OCI-LY1 (cell line): ENCODE results near the gene MECR.

Experiments used
- H2AFZ ChIP-seq: fragments of 200-600 bp; sonication (generic), shearing (Covaris generic); 2 replicates; pipeline ENCODE4 v1.6.0; 2014; ENCODE audit warnings: antibody characterized with exemption, mild to moderate bottlenecking, low read length
- H3F3A ChIP-seq: fragments of 200-600 bp; sonication (generic), shearing (Covaris generic); 2 replicates; pipeline ENCODE4 v1.6.0; 2014; ENCODE audit warnings: mild to moderate bottlenecking, antibody characterized with exemption, low read length, moderate library complexity; ENCODE audit not compliant: insufficient read depth
- H3K27ac ChIP-seq: fragments of 200-600 bp; sonication (generic); 2 replicates; pipeline ENCODE4 v1.5.1; 2014; ENCODE audit warnings: low read length, mixed run types, mild to moderate bottlenecking, low read depth; ENCODE audit not compliant: poor library complexity, severe bottlenecking
- H3K27me3 ChIP-seq: fragments of 200-600 bp; sonication (generic); 2 replicates; pipeline ENCODE4 v1.6.0; 2014; ENCODE audit warnings: antibody characterized with exemption, mild to moderate bottlenecking, low read length, moderate library complexity; ENCODE audit not compliant: insufficient read depth
- H3K36me3 ChIP-seq: fragments of 200-600 bp; sonication (generic); 2 replicates; pipeline ENCODE4 v1.6.1; 2014; ENCODE audit warnings: mild to moderate bottlenecking, antibody characterized with exemption, low read length, moderate library complexity, mixed read lengths; ENCODE audit not compliant: insufficient read depth
- H3K4me1 ChIP-seq: fragments of 200-600 bp; sonication (generic); 2 replicates; pipeline ENCODE4 v1.5.1; 2014; ENCODE audit warnings: mild to moderate bottlenecking, low read length, moderate library complexity; ENCODE audit not compliant: insufficient read depth, severe bottlenecking
- H3K4me2 ChIP-seq: fragments of 200-600 bp; sonication (generic), shearing (Covaris generic); 2 replicates; pipeline ENCODE4 v1.6.1; 2014; ENCODE audit warnings: low read length
- H3K4me3 ChIP-seq: fragments of 200-600 bp; sonication (generic); 2 replicates; pipeline ENCODE4 v1.5.1; 2014; ENCODE audit warnings: low read length, low read depth, mild to moderate bottlenecking, mixed read lengths; ENCODE audit not compliant: poor library complexity, severe bottlenecking
- H3K79me2 ChIP-seq: fragments of 200-600 bp; shearing (Covaris generic); 2 replicates; pipeline ENCODE4 v1.6.1; 2016; ENCODE audit warnings: mixed run types, low read length, mixed read lengths; ENCODE audit not compliant: insufficient read depth
- H3K9ac ChIP-seq: fragments of 200-600 bp; sonication (generic), shearing (Covaris generic); 2 replicates; pipeline ENCODE4 v1.6.1; 2014; ENCODE audit warnings: mild to moderate bottlenecking, low read length, mixed read lengths
- H3K9me2 ChIP-seq: fragments of 200-600 bp; sonication (generic), shearing (Covaris generic); 2 replicates; pipeline ENCODE4 v1.6.1; 2014; ENCODE audit warnings: low read depth, mild to moderate bottlenecking, low read length, mixed read lengths
- H3K9me3 ChIP-seq: fragments of 200-600 bp; shearing (Covaris generic); 2 replicates; pipeline ENCODE4 v1.6.1; 2014; ENCODE audit warnings: low read length, mixed read lengths
- H4K20me1 ChIP-seq: fragments of 200-600 bp; sonication (generic), shearing (Covaris generic); 2 replicates; pipeline ENCODE4 v1.6.0; 2016; ENCODE audit warnings: mild to moderate bottlenecking, low read length; ENCODE audit not compliant: insufficient read depth
- CTCF ChIP-seq: fragments of 200-600 bp; sonication (generic), shearing (Covaris generic); IDR thresholded peaks from 2 replicates; pipeline ENCODE4 v1.5.1; 2017; ENCODE audit warnings: mild to moderate bottlenecking, antibody characterized with exemption, low read length, moderate library complexity, mixed read lengths
- EZH2 ChIP-seq: fragments of 200-600 bp; sonication (generic), shearing (Covaris generic); IDR thresholded peaks from 2 replicates; pipeline ENCODE4 v1.8.0; 2017; ENCODE audit warnings: borderline replicate concordance, mixed run types, mild to moderate bottlenecking, antibody characterized with exemption, low read length, moderate library complexity, mixed read lengths

MECR gene

GRCh38 chr1:29260531-29260930 lies 29.8 kb upstream of the MECR start:
- no peaks in the 10 kb centered on the region for H3K79me2 ChIP-seq
- H3K4me3 ChIP-seq: no peak overlapping the region
- H3K9me3 ChIP-seq: no peaks in the 10 kb centered on the region
- no peaks in the 10 kb centered on the region for H3K9me2 ChIP-seq
- H3K27ac ChIP-seq: no peak overlapping the region
- TF ChIP-seq EZH2: no peak
- TF ChIP-seq CTCF: no peak
- no peaks in the 10 kb centered on the region; the same call in 1 of the 2 replicates for H3K27me3 ChIP-seq
- no peak overlapping the region for H3K9ac ChIP-seq
- no peaks in the 10 kb centered on the region for H3F3A ChIP-seq
- H2AFZ ChIP-seq: no peak overlapping the region
- no peaks in the 10 kb centered on the region for H3K36me3 ChIP-seq
- no peaks in the 10 kb centered on the region for H4K20me1 ChIP-seq
- no peak overlapping the region for H3K4me2 ChIP-seq
- no peaks in the 10 kb centered on the region for H3K4me1 ChIP-seq

- Histone ChIP-seq H3K4me2 (peak overlapping the region; percentile 58), H3K79me2 (no peaks in the 10 kb centered on the region), H3K4me1 (no peaks in the 10 kb centered on the region), H3K36me3 (no peaks in the 10 kb centered on the region), H3K27ac (no peak overlapping the region), H3K9ac (no peak overlapping the region), H2AFZ (no peak overlapping the region), H3K27me3 (no peaks in the 10 kb centered on the region; the same call in 1 of the 2 replicates), H4K20me1 (no peaks in the 10 kb centered on the region), H3K9me2 (no peaks in the 10 kb centered on the region), H3K4me3 (peak overlapping the region; percentile 45), H3F3A (no peaks in the 10 kb centered on the region), H3K9me3 (no peaks in the 10 kb centered on the region)
- TF ChIP-seq EZH2 (no peak), CTCF (no peak)
These were observed 29.2 kb upstream of the MECR start for GRCh38 chr1:29259802-29260441.

DNA sequence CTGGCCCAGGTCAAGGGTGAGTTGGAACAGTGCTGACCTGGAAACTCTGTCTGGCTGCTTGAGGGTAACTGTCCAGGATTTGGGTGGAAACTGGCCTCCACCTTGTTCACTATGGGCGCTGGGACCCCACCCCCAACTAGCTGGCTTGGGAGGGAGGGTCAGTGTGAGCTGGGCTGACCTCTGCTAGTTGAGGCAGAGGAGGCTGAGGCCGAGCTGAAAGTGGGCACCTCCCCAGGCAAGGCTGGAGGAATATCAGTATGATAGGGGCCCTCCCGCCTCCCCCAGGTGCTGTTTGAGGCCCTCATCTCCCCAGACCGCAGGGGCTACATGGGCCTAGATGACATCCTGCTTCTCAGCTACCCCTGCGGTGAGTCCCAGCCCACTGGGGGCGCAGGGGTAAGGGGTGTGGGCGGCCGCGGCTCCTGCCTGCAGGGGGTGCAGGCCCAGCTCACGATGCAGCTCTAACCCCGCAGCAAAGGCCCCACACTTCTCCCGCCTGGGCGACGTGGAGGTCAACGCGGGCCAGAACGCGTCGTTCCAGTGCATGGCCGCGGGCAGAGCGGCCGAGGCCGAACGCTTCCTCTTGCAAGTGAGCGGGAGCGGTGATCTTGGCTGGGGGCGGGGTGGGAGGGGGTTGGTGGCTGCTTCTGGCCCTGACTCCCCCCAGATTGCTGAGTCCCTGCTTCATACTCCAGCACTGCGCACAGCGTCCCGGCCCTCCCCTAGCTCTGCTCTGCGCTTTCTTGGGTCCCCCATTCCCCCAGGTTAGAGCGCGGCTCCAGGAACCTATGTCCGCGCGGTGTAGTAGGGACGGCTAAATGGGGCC lies 28.5 kb upstream of the MECR start:
- peak overlapping the region; percentile 58 for H3K4me2 ChIP-seq
- no peaks in the 10 kb centered on the region for H3K36me3 ChIP-seq
- H3K4me3 ChIP-seq: peak overlapping the region; percentile 45

More for the DNA sequence above, 28.5 kb upstream of the MECR start:
- Histone ChIP-seq H3K9me2 (no peaks in the 10 kb centered on the region), H3K79me2 (no peaks in the 10 kb centered on the region), H3K27ac (no peak overlapping the region), H3K27me3 (no peaks in the 10 kb centered on the region; the same call in 1 of the 2 replicates), H2AFZ (no peak overlapping the region), H4K20me1 (no peaks in the 10 kb centered on the region), H3F3A (no peaks in the 10 kb centered on the region), H3K9ac (no peak overlapping the region), H3K9me3 (no peaks in the 10 kb centered on the region), H3K4me1 (no peaks in the 10 kb centered on the region)
- TF ChIP-seq CTCF (no peak), EZH2 (no peak)
